Osteocyte (in vitro differentiated cells): ENCODE results near the gene ARHGEF3. TPM values are rescaled to one million over a fixed set of nuclear protein-coding genes. Genes with fewer than 3 reads are reported as not detected.
A peak's percentile ranks its signal among the peaks of the same experiment; 100 is the strongest.

Experiments
- DNase-seq: peaks from one replicate; pipeline ENCODE4 v3.0.0; 2021; ENCODE audit warnings: mixed read lengths; ENCODE audit not compliant: unreplicated experiment; ENCODE audit errors: extremely low spot score
- H3K27ac Mint-ChIP-seq: one replicate; pipeline ENCODE4 v1.8.0; 2021; ENCODE audit warnings: mild to moderate bottlenecking, mixed read lengths; ENCODE audit not compliant: unreplicated experiment
- H3K27me3 Mint-ChIP-seq: one replicate; pipeline ENCODE4 v1.8.0; 2021; ENCODE audit warnings: mixed read lengths; ENCODE audit not compliant: unreplicated experiment
- H3K36me3 Mint-ChIP-seq: one replicate; pipeline ENCODE4 v1.8.0; 2021; ENCODE audit warnings: mixed read lengths; ENCODE audit not compliant: unreplicated experiment
- H3K4me1 Mint-ChIP-seq: one replicate; pipeline ENCODE4 v1.8.0; 2021; ENCODE audit warnings: mixed read lengths; ENCODE audit not compliant: unreplicated experiment
- H3K4me3 Mint-ChIP-seq: one replicate; pipeline ENCODE4 v1.8.0; 2021; ENCODE audit warnings: mild to moderate bottlenecking, moderate library complexity, mixed read lengths; ENCODE audit not compliant: unreplicated experiment
- H3K9me3 Mint-ChIP-seq: one replicate; pipeline ENCODE4 v1.8.0; 2021; ENCODE audit warnings: mixed read lengths; ENCODE audit not compliant: unreplicated experiment
- CTCF ChIP-seq: fragments of 200-600 bp; sonication (generic); IDR thresholded peaks from 2 replicates; pipeline ENCODE4 v1.5.0; 2021; ENCODE audit warnings: antibody characterized with exemption, mild to moderate bottlenecking, moderate library complexity
- total RNA-seq: library from RNA; stranded (reverse); gene quantifications from 2 replicates; pipeline ENCODE4 v1.2.1, GENCODE V29; 2021

The ARHGEF3 gene
- total RNA-seq, 1 donor from 2014 or later: 2.5 TPM

DNA sequence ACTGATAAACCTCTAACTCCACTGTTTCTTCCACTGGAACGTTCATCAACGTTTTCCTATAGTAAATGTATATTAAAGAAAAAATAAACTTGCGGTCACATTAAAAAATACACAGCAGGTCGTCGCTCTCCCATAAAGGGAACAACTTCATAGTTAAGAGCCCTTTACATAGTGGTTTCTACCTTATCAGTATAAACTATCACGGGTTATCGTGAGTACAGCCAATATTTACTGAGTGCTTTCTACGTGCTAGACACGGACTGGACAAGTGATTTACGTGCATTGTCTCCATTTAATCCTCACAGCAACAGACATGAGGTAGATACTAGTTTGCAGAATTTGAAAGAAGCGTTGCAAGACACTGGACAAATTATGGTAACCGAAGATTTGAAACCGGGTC lies 117.7 kb downstream of the ARHGEF3 start:
- no peak for TF ChIP-seq CTCF
- peak overlapping the region; percentile 41 for H3K27ac Mint-ChIP-seq
- H3K4me1 Mint-ChIP-seq: peaks cover 24% of the 10 kb centered on the region
- peak overlapping the region; percentile 65 for H3K4me3 Mint-ChIP-seq
- H3K27me3 Mint-ChIP-seq: no peaks in the 10 kb centered on the region
- DNase-seq: no peak
- H3K36me3 Mint-ChIP-seq: peaks cover 14% of the 10 kb centered on the region
- peaks cover 4% of the 10 kb centered on the region for H3K9me3 Mint-ChIP-seq

DNA sequence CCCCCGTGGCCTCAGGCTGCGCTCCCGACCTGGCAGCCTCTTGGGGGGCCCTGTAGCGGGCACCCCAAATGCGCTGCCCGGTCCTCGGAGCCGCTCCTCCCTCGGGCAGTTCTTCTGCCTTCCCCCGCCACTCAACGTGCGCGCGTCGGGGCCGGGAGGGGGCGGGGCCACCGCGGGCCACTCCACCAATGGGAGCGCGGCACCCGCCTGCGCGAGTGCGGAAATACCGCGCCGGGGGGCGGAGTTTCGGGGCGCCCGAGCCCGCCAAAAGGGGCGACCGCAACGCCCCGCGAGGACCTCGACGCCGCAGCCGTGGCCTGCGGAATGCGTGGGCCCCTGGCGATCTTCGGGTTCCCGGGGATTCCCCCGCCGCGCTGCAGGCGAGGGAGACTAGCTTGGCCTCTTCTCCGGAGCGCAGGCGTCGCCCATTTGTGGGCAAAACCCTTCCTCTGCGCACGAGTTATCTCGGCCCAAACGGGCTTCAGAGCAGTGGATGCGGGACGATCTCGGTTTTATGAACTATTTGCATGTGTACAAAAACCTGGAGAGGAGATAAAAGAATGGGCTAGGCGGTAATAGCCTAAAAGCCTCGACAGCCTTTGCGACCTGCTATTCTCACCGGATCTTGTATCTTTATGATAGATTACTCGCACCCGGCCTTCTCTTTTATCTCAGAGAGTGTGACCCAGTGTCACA lies 118.5 kb downstream of the ARHGEF3 start, which contains the start of gene TASOR:
Gene TASOR (minus strand): TSS at position 144 of the 696 bp plus-strand sequence. CDS start 259 bp downstream, outside the sequence.
- Mint-ChIP-seq H3K27me3 (no peaks in the 10 kb centered on the region), H3K4me3 (peak within 1 kb of the TSS; percentile 94), H3K4me1 (peaks cover 29% of the 10 kb centered on the region), H3K9me3 (peaks cover 4% of the 10 kb centered on the region), H3K27ac (peak within 1 kb of the TSS; percentile 97), H3K36me3 (peaks cover 19% of the 10 kb centered on the region)
- TF ChIP-seq CTCF: no peak
- DNase-seq: peak; percentile 90

DNA sequence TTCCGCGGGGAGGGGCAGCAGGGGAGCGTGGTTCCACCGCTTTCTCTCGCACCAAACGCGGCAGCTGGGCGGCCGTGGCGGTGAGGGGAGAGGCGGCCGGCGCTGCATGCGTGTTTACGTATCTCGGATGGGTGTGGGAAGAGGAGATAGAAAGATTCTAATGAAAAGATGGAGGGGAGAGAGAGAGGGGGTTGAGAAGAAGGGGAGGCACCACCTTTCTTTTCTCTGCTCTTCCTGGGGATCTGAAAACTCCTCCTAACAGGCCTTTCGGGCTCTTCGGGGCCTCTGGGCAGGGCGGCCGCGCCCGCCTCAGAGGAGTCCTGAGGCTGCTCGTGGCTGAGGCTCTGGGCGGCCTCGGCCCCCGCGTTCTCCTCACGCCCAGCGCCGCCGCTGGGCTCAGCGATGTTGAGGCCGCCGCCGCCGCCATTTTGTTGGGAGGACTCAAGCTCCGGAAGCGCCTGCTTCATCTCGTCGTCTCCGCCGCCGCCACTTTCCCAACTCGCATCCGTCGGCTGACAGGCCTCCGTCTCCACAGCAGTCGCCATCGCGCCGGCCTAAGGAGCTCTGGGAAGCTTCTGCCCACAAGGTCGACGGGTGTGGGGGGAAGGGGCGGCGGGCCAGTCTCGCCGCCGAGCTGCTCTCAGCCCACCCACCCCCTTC lies 119.2 kb downstream of the ARHGEF3 start:
- H3K4me3 Mint-ChIP-seq: peak overlapping the region; percentile 94
- H3K27me3 Mint-ChIP-seq: no peaks in the 10 kb centered on the region
- peaks cover 4% of the 10 kb centered on the region for H3K9me3 Mint-ChIP-seq
- peak; percentile 15 for TF ChIP-seq CTCF
- peaks cover 19% of the 10 kb centered on the region for H3K36me3 Mint-ChIP-seq
- H3K4me1 Mint-ChIP-seq: peaks cover 31% of the 10 kb centered on the region
- peak overlapping the region; percentile 97 for H3K27ac Mint-ChIP-seq
- peak; percentile 91 for DNase-seq

DNA sequence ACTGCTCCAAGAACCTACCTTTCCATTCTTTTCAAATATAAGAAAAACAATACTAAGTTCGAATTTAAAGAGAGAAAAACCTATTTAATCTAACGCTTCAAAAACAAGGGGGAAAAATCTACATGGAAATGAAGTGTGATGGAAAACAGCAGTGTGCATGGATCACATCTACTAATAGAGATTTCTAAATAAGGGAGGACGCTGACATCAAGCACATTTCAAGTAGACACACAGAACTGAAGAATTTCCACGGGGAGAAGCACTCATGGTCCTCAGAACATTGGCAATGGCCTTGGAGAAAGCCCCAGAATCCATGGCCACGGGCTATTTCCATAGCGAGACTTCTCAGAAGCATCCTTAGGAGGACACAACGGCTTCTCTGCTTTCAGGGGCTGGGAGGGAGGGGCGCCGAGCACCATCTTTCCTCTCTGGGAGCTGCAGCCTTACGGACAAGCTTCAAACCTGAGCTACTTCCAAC lies 119.7 kb downstream of the ARHGEF3 start:
- Mint-ChIP-seq H3K9me3 (peaks cover 4% of the 10 kb centered on the region), H3K27ac (peak overlapping the region; percentile 97), H3K36me3 (peaks cover 19% of the 10 kb centered on the region), H3K4me3 (peak overlapping the region; percentile 94), H3K27me3 (no peaks in the 10 kb centered on the region), H3K4me1 (peaks cover 33% of the 10 kb centered on the region)
- no peak for DNase-seq
- TF ChIP-seq CTCF: no peak

DNA sequence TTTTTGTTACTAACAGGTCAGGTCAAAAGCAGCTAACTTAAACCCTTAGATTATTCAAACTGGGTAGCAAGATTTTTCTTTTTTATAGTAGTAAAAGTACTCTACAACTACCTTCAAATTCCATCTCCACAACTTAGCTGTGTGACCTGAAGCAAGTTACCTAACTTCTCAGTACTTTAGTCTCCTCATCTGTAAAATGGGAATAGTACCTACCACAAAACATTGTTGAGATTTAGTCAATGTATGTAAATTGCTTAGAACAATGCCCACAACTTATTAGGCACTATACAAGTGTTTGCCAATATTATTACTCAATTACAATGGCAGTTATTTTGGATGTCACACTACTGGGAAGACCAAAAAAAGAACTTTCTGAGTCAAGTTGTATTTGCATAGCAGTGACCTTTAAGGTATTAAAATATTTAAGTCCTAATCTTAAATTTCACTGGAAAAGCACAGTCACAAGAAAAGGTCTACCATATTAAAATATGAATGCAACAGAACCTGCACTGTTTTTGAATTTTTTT lies 121.6 kb downstream of the ARHGEF3 start:
- peaks cover 4% of the 10 kb centered on the region for H3K9me3 Mint-ChIP-seq
- no peak overlapping the region for H3K4me3 Mint-ChIP-seq
- H3K36me3 Mint-ChIP-seq: peaks cover 19% of the 10 kb centered on the region
- DNase-seq: no peak
- no peak overlapping the region for H3K27ac Mint-ChIP-seq
- no peak for TF ChIP-seq CTCF
- H3K4me1 Mint-ChIP-seq: peaks cover 33% of the 10 kb centered on the region
- no peaks in the 10 kb centered on the region for H3K27me3 Mint-ChIP-seq
